Astrocyte (in vitro differentiated cells and primary cell): Measurements from ENCODE around the gene RANBP17.

ENCODE experiments used
- EZH2 ChIP-seq: IDR thresholded peaks from 2 replicates; pipeline ENCODE4 v1.6.1; 2012; ENCODE audit warnings: mild to moderate bottlenecking, low read length, inconsistent platforms; ENCODE audit not compliant: insufficient read depth
- TF ChIP-seq, protein P1 (sequence below): IDR thresholded peaks from 2 replicates; pipeline ENCODE4 v1.5.1; 2011; ENCODE audit warnings: low read depth, mild to moderate bottlenecking, inconsistent platforms, low read length, moderate library complexity; ENCODE audit not compliant: insufficient read depth

- TF ChIP-seq, protein P1, sequence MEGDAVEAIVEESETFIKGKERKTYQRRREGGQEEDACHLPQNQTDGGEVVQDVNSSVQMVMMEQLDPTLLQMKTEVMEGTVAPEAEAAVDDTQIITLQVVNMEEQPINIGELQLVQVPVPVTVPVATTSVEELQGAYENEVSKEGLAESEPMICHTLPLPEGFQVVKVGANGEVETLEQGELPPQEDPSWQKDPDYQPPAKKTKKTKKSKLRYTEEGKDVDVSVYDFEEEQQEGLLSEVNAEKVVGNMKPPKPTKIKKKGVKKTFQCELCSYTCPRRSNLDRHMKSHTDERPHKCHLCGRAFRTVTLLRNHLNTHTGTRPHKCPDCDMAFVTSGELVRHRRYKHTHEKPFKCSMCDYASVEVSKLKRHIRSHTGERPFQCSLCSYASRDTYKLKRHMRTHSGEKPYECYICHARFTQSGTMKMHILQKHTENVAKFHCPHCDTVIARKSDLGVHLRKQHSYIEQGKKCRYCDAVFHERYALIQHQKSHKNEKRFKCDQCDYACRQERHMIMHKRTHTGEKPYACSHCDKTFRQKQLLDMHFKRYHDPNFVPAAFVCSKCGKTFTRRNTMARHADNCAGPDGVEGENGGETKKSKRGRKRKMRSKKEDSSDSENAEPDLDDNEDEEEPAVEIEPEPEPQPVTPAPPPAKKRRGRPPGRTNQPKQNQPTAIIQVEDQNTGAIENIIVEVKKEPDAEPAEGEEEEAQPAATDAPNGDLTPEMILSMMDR, result no peak
- no peak for TF ChIP-seq EZH2
Observed at GRCh38 chr5:171074747-171075146, 212.9 kb downstream of the RANBP17 start.
